KMS-11 (cell line): ENCODE results near the gene CSRP2.

ENCODE experiments used
- H2AFZ ChIP-seq: fragments of 200-600 bp; sonication (generic); 2 replicates; pipeline ENCODE4 v1.6.1; 2016; ENCODE audit warnings: antibody characterized with exemption, mixed run types, low read depth
- H3K27ac ChIP-seq: fragments of 200-600 bp; sonication (generic); 2 replicates; pipeline ENCODE4 v1.6.1; 2016; ENCODE audit warnings: mild to moderate bottlenecking, mixed run types
- H3K27me3 ChIP-seq: fragments of 200-600 bp; sonication (generic); 2 replicates; pipeline ENCODE4 v1.6.1; 2017; ENCODE audit warnings: mild to moderate bottlenecking, low read depth, mixed run types, moderate library complexity; ENCODE audit not compliant: insufficient read depth
- H3K36me3 ChIP-seq: fragments of 200-600 bp; sonication (generic); 2 replicates; pipeline ENCODE4 v1.6.1; 2017; ENCODE audit warnings: mild to moderate bottlenecking, mixed run types; ENCODE audit not compliant: insufficient read depth
- H3K4me1 ChIP-seq: fragments of 200-600 bp; sonication (generic); 2 replicates; pipeline ENCODE4 v1.6.1; 2016; ENCODE audit warnings: mild to moderate bottlenecking, low read depth, mixed run types; ENCODE audit not compliant: poor library complexity, severe bottlenecking
- H3K4me2 ChIP-seq: fragments of 200-600 bp; sonication (generic); 2 replicates; pipeline ENCODE4 v1.7.0; 2016; ENCODE audit warnings: mild to moderate bottlenecking, mixed run types
- H3K4me3 ChIP-seq: fragments of 200-600 bp; sonication (generic); IDR thresholded peaks from 2 replicates; pipeline ENCODE4 v1.6.1; 2017; ENCODE audit warnings: low read depth, low read length, mixed read lengths; ENCODE audit not compliant: insufficient read depth
- H3K79me2 ChIP-seq: fragments of 200-600 bp; sonication (generic); 2 replicates; pipeline ENCODE4 v1.6.1; 2016; ENCODE audit warnings: low read depth, mixed run types; ENCODE audit not compliant: insufficient read depth
- H3K9ac ChIP-seq: fragments of 200-600 bp; sonication (generic); 2 replicates; pipeline ENCODE4 v1.6.1; 2016; ENCODE audit warnings: mild to moderate bottlenecking, mixed run types
- H4K20me1 ChIP-seq: fragments of 200-600 bp; sonication (generic); 2 replicates; pipeline ENCODE4 v1.6.1; 2016; ENCODE audit warnings: mild to moderate bottlenecking, mixed run types; ENCODE audit not compliant: insufficient read depth
- CTCF ChIP-seq: fragments of 200-600 bp; sonication (generic); conservative IDR thresholded peaks from 2 replicates; pipeline ENCODE4 v1.6.1; 2017; ENCODE audit warnings: low read depth, mild to moderate bottlenecking, antibody characterized with exemption, low read length, moderate library complexity, mixed read lengths

CSRP2 gene

GRCh38 chr12:76859611-76860010 lies 19.2 kb downstream of the CSRP2 start:
- no peak overlapping the region for H3K4me3 ChIP-seq
- peaks cover 39% of the 10 kb centered on the region for H3K4me1 ChIP-seq
- H3K27me3 ChIP-seq: no peaks in the 10 kb centered on the region
- H2AFZ ChIP-seq: no peak overlapping the region
- H3K27ac ChIP-seq: peak overlapping the region; percentile 9; the same call in 1 of the 2 replicates
- H4K20me1 ChIP-seq: no peaks in the 10 kb centered on the region
- no peaks in the 10 kb centered on the region for H3K79me2 ChIP-seq
- H3K4me2 ChIP-seq: peak overlapping the region; percentile 49
- no peak for TF ChIP-seq CTCF
- peaks cover 4% of the 10 kb centered on the region; the same call in 1 of the 2 replicates for H3K36me3 ChIP-seq
- no peak overlapping the region for H3K9ac ChIP-seq

DNA sequence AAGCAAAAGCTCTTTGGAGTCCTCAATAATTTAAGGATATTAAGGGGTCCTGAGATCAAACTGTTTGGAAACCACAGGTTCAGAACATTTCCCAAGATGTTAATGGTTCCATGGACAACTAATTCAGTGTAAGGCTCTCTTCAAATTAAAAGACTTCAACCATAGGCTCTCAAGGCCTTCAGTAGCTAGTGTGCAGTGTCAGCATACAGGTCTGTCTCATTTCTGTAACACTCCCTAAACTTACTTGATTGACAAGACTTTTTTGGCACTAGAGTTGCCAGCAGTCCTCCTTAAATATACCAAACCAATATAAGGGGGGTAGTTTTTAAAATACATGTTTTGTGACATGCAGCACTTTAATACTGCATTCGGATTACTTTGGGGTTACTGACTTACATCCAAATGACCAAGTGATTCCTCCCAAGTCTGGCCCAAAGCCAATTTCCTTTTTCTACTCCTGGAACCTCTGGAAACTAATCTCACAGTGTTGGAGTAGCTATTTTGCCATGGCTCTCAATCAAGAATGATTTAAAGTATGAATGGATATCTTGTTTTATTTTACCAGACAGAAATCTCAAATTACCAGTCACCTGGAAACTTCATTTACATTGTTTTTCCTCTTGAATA lies 22.7 kb downstream of the CSRP2 start:
- Histone ChIP-seq H3K27ac (no peak overlapping the region), H3K79me2 (no peaks in the 10 kb centered on the region), H3K36me3 (peaks cover 4% of the 10 kb centered on the region; the same call in 1 of the 2 replicates), H3K27me3 (no peaks in the 10 kb centered on the region), H3K4me2 (no peak overlapping the region), H2AFZ (no peak overlapping the region), H4K20me1 (no peaks in the 10 kb centered on the region), H3K4me3 (no peak overlapping the region), H3K9ac (no peak overlapping the region), H3K4me1 (peaks cover 28% of the 10 kb centered on the region)
- no peak for TF ChIP-seq CTCF

DNA sequence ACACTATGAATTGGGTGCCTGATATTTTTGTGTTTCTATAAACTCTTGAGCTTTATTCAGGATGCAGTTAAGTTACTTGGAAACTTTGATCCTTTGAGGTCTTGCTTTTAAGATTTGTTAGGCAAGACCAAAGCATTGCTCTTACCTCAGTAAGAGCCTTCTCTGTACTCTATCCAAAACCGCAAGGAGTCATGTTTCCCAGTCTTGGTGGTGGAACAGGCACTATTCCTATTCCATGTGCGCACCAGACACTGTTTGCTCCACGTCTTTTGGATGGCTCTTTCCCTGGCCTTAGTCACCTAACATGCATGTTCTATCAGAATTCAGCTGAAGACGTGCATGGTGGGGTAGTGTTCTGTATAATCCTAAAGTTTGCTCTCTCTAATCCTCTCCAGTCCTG lies 23.5 kb downstream of the CSRP2 start:
- no peaks in the 10 kb centered on the region for H3K27me3 ChIP-seq
- no peaks in the 10 kb centered on the region for H4K20me1 ChIP-seq
- no peak overlapping the region for H2AFZ ChIP-seq
- H3K36me3 ChIP-seq: peaks cover 4% of the 10 kb centered on the region; the same call in 1 of the 2 replicates
- no peak overlapping the region for H3K4me2 ChIP-seq
- peaks cover 21% of the 10 kb centered on the region for H3K4me1 ChIP-seq
- TF ChIP-seq CTCF: no peak
- no peak overlapping the region for H3K27ac ChIP-seq
- H3K79me2 ChIP-seq: no peaks in the 10 kb centered on the region
- no peak overlapping the region for H3K9ac ChIP-seq
- no peak overlapping the region for H3K4me3 ChIP-seq

- Histone ChIP-seq H3K4me3 (no peak overlapping the region), H2AFZ (no peak overlapping the region), H3K4me2 (no peak overlapping the region), H4K20me1 (no peaks in the 10 kb centered on the region), H3K4me1 (no peaks in the 10 kb centered on the region), H3K27me3 (no peaks in the 10 kb centered on the region), H3K9ac (no peak overlapping the region), H3K27ac (no peak overlapping the region), H3K36me3 (peaks cover 4% of the 10 kb centered on the region; the same call in 1 of the 2 replicates), H3K79me2 (no peaks in the 10 kb centered on the region)
- TF ChIP-seq CTCF: no peak
Observed at GRCh38 chr12:76852106-76852505, 26.7 kb downstream of the CSRP2 start.
